Measurements from ENCODE around the gene HHAT.

Gene HHAT

GRCh38 chr1:210676539-210676938 lies 347.8 kb downstream of the HHAT start:
- DNase-seq (ENCODE audit: low read depth in 2 of 3, low spot score in 2 of 3), result no peak

- no peak for DNase-seq (ENCODE audit: low read depth in 2 of 3, low spot score in 2 of 3)
Observed at GRCh38 chr1:210677533-210677932, 348.8 kb downstream of the HHAT start.

- DNase-seq (ENCODE audit: low read depth in 2 of 3, low spot score in 2 of 3), result no peak
Observed at GRCh38 chr1:210678306-210678705, 349.6 kb downstream of the HHAT start.

- DNase-seq (ENCODE audit: low read depth in 2 of 3, low spot score in 2 of 3), result no peak
Observed at GRCh38 chr1:210681158-210681557, 352.5 kb downstream of the HHAT start.

- no peak for DNase-seq (ENCODE audit: low read depth in 2 of 3, low spot score in 2 of 3)
Observed at GRCh38 chr1:210683403-210684047, 354.8 kb downstream of the HHAT start.

GRCh38 chr1:210684466-210685294 lies 356.0 kb downstream of the HHAT start:
- DNase-seq (ENCODE audit: low read depth in 2 of 3, low spot score in 2 of 3), result no peak

- DNase-seq (ENCODE audit: low read depth in 2 of 3, low spot score in 2 of 3), result no peak
Observed at GRCh38 chr1:210685295-210685650, 356.6 kb downstream of the HHAT start.

GRCh38 chr1:210686841-210687240 lies 358.1 kb downstream of the HHAT start:
- no peak for DNase-seq (ENCODE audit: low read depth in 2 of 3, low spot score in 2 of 3)

GRCh38 chr1:210687582-210688279 lies 359.0 kb downstream of the HHAT start:
- no peak for DNase-seq (ENCODE audit: low read depth in 2 of 3, low spot score in 2 of 3)

- no peak for DNase-seq (ENCODE audit: low read depth in 2 of 3, low spot score in 2 of 3)
Observed at GRCh38 chr1:210688512-210689234, 360.0 kb downstream of the HHAT start.

- no peak for DNase-seq (ENCODE audit: low read depth in 2 of 3, low spot score in 2 of 3)
Observed at GRCh38 chr1:210689826-210690225, 361.1 kb downstream of the HHAT start.

GRCh38 chr1:210690236-210690635 lies 361.5 kb downstream of the HHAT start:
- no peak for DNase-seq (ENCODE audit: low read depth in 2 of 3, low spot score in 2 of 3)

- no peak for DNase-seq (ENCODE audit: low read depth in 2 of 3, low spot score in 2 of 3)
Observed at GRCh38 chr1:210691039-210691610, 362.4 kb downstream of the HHAT start.

- DNase-seq (ENCODE audit: low read depth in 2 of 3, low spot score in 2 of 3), result no peak
Observed at GRCh38 chr1:210692796-210693195, 364.1 kb downstream of the HHAT start.

GRCh38 chr1:210695026-210695425 lies 366.3 kb downstream of the HHAT start:
- DNase-seq (ENCODE audit: low read depth in 2 of 3, low spot score in 2 of 3), result no peak

GRCh38 chr1:210696709-210697108 lies 368.0 kb downstream of the HHAT start:
- no peak for DNase-seq (ENCODE audit: low read depth in 2 of 3, low spot score in 2 of 3)

- DNase-seq (ENCODE audit: low read depth in 2 of 3, low spot score in 2 of 3), result no peak
Observed at GRCh38 chr1:210697185-210697584, 368.5 kb downstream of the HHAT start.

- DNase-seq (ENCODE audit: low read depth in 2 of 3, low spot score in 2 of 3), result no peak
Observed at GRCh38 chr1:210698661-210699060, 370.0 kb downstream of the HHAT start.

- no peak for DNase-seq (ENCODE audit: low read depth in 2 of 3, low spot score in 2 of 3)
Observed at GRCh38 chr1:210700083-210700482, 371.4 kb downstream of the HHAT start.

GRCh38 chr1:210700511-210700910 lies 371.8 kb downstream of the HHAT start:
- no peak for DNase-seq (ENCODE audit: low read depth in 2 of 3, low spot score in 2 of 3)

GRCh38 chr1:210702506-210702905 lies 373.8 kb downstream of the HHAT start:
- no peak for DNase-seq (ENCODE audit: low read depth in 2 of 3, low spot score in 2 of 3)

Measured in activated CD8-positive, alpha-beta memory T cell treated with anti-CD3 and anti-CD28 coated beads for 48 hours (primary cell).